SK-N-MC (cell line): ENCODE measurements around the gene WNT3.

ENCODE experiments used
- DNase-seq: peaks from one replicate; pipeline ENCODE4 v3.0.0-alpha.2; 2011; ENCODE audit warnings: low read depth, low spot score
- H3K27ac ChIP-seq: fragments of 200-600 bp; sonication (generic); 2 replicates; pipeline ENCODE4 v1.5.1; 2016; ENCODE audit warnings: mixed run types
- H3K36me3 ChIP-seq: fragments of 200-600 bp; sonication (generic); 2 replicates; pipeline ENCODE4 v1.6.1; 2017; ENCODE audit warnings: antibody characterized with exemption, low read length, mixed read lengths; ENCODE audit not compliant: insufficient read depth
- H3K4me3 ChIP-seq: fragments of 200-600 bp; sonication (generic); 2 replicates; pipeline ENCODE4 v1.5.1; 2016
- H3K9ac ChIP-seq: fragments of 200-600 bp; sonication (generic); 2 replicates; pipeline ENCODE4 v1.8.0; 2017; ENCODE audit warnings: mixed run types, mixed read lengths; ENCODE audit not compliant: insufficient read length
- H3K9me3 ChIP-seq: fragments of 200-600 bp; sonication (generic); 2 replicates; pipeline ENCODE4 v1.6.1; 2017; ENCODE audit warnings: low read depth, mild to moderate bottlenecking, antibody characterized with exemption, low read length, moderate library complexity, mixed read lengths
- EZH2 ChIP-seq: fragments of 200-600 bp; sonication (generic); IDR thresholded peaks from one replicate; pipeline ENCODE4 v1.6.1; 2017; ENCODE audit warnings: antibody characterized with exemption
- FOXP2 ChIP-seq: optimal IDR thresholded peaks from 2 replicates; pipeline ENCODE3; 2011; ENCODE audit warnings: mild to moderate bottlenecking, moderate library complexity; ENCODE audit not compliant: insufficient read depth; ENCODE audit errors: extremely low read length, control extremely low read depth
- POLR2AphosphoS5 ChIP-seq: IDR thresholded peaks from 2 replicates; pipeline ENCODE4 v1.6.1; 2012; ENCODE audit warnings: mild to moderate bottlenecking, low read depth, low read length, borderline replicate concordance

Gene WNT3

GRCh38 chr17:46719891-46720290 is 98.6 kb downstream of the WNT3 start:
- peak overlapping the region; percentile 41; the same call in 1 of the 2 replicates for H3K4me3 ChIP-seq
- H3K27ac ChIP-seq = no peak overlapping the region
- no peaks in the 10 kb centered on the region for H3K9me3 ChIP-seq
- H3K36me3 ChIP-seq = peaks cover 4% of the 10 kb centered on the region; the same call in 1 of the 2 replicates
- TF ChIP-seq FOXP2 = no peak
- TF ChIP-seq POLR2AphosphoS5 = no peak
- TF ChIP-seq EZH2 = no peak
- H3K9ac ChIP-seq = no peak overlapping the region
- no peak for DNase-seq

GRCh38 chr17:46717999-46718398 is 100.5 kb downstream of the WNT3 start:
- Histone ChIP-seq H3K4me3 (no peak overlapping the region), H3K27ac (no peak overlapping the region), H3K9ac (no peak overlapping the region), H3K9me3 (no peaks in the 10 kb centered on the region), H3K36me3 (peaks cover 4% of the 10 kb centered on the region; the same call in 1 of the 2 replicates)
- no peak for DNase-seq
- TF ChIP-seq POLR2AphosphoS5 = no peak
- no peak for TF ChIP-seq EZH2
- TF ChIP-seq FOXP2 = no peak
